Ishikawa (cell line): Measurements from ENCODE around the gene ZNF239.

ENCODE experiments used
- CEBPB ChIP-seq: IDR thresholded peaks from 2 replicates; pipeline ENCODE4 v1.6.1; 2012
- CREB1 ChIP-seq: IDR thresholded peaks from 2 replicates; pipeline ENCODE4 v1.6.1; 2012; ENCODE audit warnings: low read depth
- EGR1 ChIP-seq: IDR thresholded peaks from 2 replicates; pipeline ENCODE4 v1.6.1; 2012
- EP300 ChIP-seq: IDR thresholded peaks from 2 replicates; pipeline ENCODE4 v1.6.1; 2012; ENCODE audit warnings: borderline replicate concordance
- FOXM1 ChIP-seq: IDR thresholded peaks from 2 replicates; pipeline ENCODE4 v1.6.1; 2012; ENCODE audit warnings: low read depth, borderline replicate concordance
- MAX ChIP-seq: IDR thresholded peaks from 2 replicates; pipeline ENCODE4 v1.6.1; 2012
- NFIC ChIP-seq: IDR thresholded peaks from 2 replicates; pipeline ENCODE4 v1.6.1; 2012
- RAD21 ChIP-seq: IDR thresholded peaks from 2 replicates; pipeline ENCODE4 v1.6.1; 2012; ENCODE audit warnings: low read depth
- REST ChIP-seq: IDR thresholded peaks from 2 replicates; pipeline ENCODE4 v1.6.1; 2012; ENCODE audit warnings: low read depth, mild to moderate bottlenecking
- TAF1 ChIP-seq: IDR thresholded peaks from 2 replicates; pipeline ENCODE4 v1.6.1; 2012; ENCODE audit warnings: low read depth, mild to moderate bottlenecking
- TCF12 ChIP-seq: IDR thresholded peaks from 2 replicates; pipeline ENCODE4 v1.6.1; 2012; ENCODE audit warnings: low read depth
- TEAD4 ChIP-seq: IDR thresholded peaks from 2 replicates; pipeline ENCODE4 v1.6.1; 2012
- USF1 ChIP-seq: IDR thresholded peaks from 2 replicates; pipeline ENCODE4 v1.6.1; 2012
- YY1 ChIP-seq: IDR thresholded peaks from 2 replicates; pipeline ENCODE4 v1.6.1; 2012; ENCODE audit warnings: low read depth
- ZBTB7A ChIP-seq: IDR thresholded peaks from 2 replicates; pipeline ENCODE4 v1.6.1; 2012; ENCODE audit warnings: low read depth

The ZNF239 gene

GRCh38 chr10:43605850-43606322, 31.5 kb upstream of the ZNF239 start:
- TF ChIP-seq NFIC (no peak), CREB1 (no peak), MAX (no peak), RAD21 (no peak), TCF12 (no peak), TAF1 (no peak), EGR1 (no peak), USF1 (no peak), FOXM1 (no peak), TEAD4 (no peak), REST (no peak), CEBPB (no peak), ZBTB7A (no peak), YY1 (no peak), EP300 (no peak)

GRCh38 chr10:43599333-43599732, 24.9 kb upstream of the ZNF239 start:
- no peak for TF ChIP-seq TAF1
- TF ChIP-seq USF1: no peak

GRCh38 chr10:43598446-43598845, 24.0 kb upstream of the ZNF239 start:
- TF ChIP-seq CEBPB (no peak), YY1 (no peak), EP300 (no peak), NFIC (no peak), RAD21 (no peak), TAF1 (no peak), ZBTB7A (no peak), TCF12 (no peak), REST (no peak), EGR1 (no peak)

GRCh38 chr10:43596546-43596945, 22.1 kb upstream of the ZNF239 start:
- no peak for TF ChIP-seq USF1
- TF ChIP-seq YY1: no peak
- no peak for TF ChIP-seq ZBTB7A
- no peak for TF ChIP-seq EGR1
- TF ChIP-seq REST: no peak
- TF ChIP-seq FOXM1: no peak
- no peak for TF ChIP-seq TEAD4
- no peak for TF ChIP-seq RAD21
- TF ChIP-seq TCF12: no peak
- TF ChIP-seq CEBPB: no peak
- no peak for TF ChIP-seq CREB1
- no peak for TF ChIP-seq EP300
- TF ChIP-seq TAF1: no peak
- no peak for TF ChIP-seq MAX
- TF ChIP-seq NFIC: no peak
